HG02840 (cell line): ENCODE data around the gene TMPRSS6.

Experiments used
- ATAC-seq: cut with Tn5 transposase; IDR thresholded peaks from one replicate; pipeline ENCODE4 v1.9.1; 2021; ENCODE audit warnings: mild to moderate bottlenecking, moderate library complexity, moderate number of reproducible peaks; ENCODE audit not compliant: unreplicated experiment, low FRiP score

The TMPRSS6 gene

DNA sequence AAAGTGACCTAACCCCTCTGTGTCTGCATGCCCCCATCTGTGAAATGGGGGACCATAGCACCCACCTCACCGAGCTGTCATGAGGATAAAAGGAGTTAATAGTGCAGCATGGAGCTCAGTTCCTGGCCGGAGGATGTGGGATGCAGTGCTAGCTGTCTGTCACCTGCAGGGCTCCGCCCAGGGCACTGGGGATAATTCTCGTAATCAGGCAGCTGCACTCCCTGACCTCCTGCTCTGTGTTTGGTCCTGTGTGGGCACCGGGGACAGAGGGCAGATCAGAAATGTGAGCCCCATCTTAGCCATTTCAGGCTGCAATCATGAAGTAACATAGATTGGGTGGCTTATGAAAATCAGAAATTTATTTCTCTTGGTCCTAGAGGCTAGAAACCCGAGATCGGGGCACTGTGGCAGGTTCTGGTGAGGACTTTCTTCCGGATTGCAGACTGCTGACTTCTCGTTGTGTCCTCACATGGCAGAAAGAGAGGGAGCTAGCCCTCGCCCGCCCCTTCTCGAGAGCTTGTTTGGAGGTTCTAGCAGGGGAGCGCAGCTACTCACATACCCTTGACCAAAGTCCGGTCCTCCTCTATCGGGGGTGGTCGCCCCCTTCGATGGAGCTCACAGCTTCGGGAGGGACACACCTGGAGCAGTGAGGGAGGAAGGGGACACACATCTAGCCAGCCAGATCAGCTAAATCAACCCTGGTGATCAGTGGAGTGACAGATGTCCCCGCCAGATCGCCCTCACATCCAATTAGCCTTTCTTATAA, 54.7 kb downstream of the TMPRSS6 start:
- no peak for ATAC-seq

DNA sequence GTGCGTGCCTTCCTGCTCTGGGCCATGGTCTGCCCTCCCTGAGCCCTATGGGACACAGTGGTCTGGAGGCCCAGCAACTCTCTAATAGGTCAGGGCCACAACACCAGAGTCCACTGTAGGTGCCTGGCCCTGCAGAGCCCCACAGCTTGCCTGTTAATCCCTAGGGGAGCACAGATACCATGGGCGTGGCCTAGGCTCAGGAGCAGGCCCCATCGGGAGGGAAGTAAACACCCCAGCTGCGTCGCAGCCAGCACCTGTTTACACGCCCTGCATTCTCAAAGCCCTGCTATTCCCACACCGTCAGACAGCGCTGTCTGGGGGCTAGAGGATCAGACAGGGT, 55.5 kb downstream of the TMPRSS6 start:
- ATAC-seq: no peak

DNA sequence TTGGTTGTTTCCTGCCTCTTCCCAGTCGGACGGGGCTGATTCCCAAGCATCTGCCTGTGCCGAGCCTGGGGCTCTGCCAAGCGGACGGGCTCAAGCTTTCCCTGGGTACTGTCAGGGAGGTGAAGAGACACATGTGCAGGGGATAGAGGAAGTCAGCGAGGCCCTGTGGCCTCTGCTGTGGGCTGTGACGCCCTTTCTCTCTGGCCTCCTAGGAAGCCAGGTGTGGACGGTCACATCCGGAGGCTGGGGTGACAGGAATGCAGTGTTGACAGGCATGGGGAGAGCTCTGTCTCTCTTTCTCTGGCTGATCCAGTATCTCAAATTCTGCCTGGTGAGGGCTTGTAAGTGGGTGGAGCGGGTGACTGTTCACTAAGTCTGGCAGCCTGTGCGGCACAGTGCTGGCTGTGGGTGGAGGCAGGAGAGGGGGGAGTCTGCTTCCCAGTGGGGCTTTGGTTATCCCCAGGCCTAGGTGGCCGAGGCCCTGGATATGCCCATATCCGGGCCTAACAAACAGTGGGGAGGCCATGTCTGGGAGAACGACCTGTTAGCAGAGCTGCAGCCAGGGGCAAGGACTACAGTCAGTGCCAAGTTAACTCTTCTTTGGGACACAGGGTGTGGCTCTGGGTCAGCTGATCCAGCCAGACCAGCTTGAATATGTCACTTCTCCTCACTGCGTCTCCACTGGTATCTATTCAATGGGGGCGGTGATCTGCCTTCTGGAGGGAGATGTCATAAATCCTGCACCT, 56.0 kb downstream of the TMPRSS6 start:
- ATAC-seq: no peak

DNA sequence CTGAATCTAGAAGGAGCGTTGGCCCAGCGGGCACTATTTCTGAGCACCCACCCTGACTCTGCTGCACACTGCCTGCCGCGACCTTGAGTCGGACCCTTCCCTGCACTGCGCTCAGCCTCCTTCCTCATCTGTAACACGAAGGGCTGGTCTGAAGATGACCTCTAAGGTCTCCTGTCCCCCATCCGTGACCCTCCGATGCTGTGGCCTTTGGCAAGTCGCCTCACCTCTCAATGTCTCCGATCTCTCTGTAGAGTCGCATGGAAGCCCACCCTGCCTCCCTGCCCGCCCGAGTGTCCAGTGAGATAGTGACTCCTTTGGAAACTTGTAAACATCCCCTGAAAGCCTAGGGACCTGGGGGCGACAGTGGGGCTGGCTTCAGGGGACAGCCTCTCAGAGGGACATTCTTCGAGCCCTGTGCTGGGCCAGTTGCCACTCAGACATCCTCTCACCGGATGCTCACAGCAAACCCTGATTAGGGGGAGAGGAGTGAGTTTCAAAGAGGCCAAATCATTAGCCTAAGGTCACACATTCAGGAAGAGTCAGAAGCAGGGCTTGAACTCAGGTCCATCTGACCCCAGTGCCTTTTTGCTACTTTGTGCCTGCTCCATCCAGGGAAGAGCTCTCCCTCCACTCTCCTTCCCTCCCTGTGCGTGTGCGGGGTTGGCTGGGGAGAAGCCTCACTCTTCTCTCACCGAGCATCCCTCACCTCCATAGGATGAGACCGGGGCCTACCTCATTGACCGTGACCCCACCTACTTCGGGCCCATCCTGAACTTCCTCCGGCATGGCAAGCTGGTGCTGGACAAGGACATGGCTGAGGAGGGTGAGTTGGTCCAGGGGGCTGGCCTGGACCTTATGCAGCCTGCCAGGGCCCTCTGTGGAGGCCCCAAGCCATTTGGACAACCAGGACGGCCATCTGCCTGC, 56.9 kb downstream of the TMPRSS6 start:
- no peak for ATAC-seq

DNA sequence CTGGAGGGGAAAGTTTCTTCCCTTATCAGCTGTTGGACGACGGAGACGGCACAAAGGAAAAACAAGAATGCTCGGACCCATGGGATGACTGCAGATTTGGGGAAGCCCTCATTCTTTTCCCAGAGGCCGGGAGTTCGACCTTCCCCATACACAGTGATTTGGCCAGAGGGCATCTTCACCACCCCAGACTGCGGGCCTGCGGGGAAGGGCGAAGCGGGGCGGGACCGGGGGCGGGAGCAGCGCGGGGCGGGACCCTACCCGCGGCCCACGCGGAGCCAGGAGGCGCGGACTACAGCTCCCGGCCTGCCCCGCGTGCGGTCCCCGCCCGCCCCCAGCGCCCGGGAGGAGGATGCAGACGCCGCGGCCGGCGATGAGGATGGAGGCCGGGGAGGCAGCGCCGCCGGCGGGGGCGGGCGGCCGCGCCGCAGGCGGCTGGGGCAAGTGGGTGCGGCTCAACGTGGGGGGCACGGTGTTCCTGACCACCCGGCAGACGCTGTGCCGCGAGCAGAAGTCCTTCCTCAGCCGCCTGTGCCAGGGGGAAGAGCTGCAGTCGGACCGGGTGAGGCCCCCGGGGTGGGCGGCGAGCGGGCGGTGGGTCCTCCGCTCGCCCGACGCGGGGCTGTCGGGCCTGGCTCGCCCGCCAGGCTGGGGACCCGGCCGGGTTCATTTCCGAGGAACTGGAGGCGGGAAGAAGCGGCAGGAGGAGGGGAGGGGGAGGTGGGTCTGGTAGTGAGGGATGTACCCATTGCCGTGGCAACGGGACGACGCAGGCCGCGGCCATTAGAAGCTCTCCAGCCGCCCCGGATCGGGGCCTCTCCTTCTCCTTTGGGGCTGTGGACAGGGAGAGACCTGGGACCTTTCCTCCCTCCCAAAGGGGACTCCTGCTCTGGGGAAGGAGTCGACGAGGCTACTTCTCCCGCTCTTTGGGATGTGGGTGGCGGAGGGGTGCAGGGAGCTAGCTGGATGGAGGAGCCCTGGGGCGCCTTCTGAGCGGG, 57.8 kb downstream of the TMPRSS6 start, which contains the start of gene KCTD17:
Gene KCTD17, plus strand, starts transcription at position 352 of the 995 bp plus-strand sequence. Its CDS starts 19 bp downstream, at position 371.
- no peak for ATAC-seq

DNA sequence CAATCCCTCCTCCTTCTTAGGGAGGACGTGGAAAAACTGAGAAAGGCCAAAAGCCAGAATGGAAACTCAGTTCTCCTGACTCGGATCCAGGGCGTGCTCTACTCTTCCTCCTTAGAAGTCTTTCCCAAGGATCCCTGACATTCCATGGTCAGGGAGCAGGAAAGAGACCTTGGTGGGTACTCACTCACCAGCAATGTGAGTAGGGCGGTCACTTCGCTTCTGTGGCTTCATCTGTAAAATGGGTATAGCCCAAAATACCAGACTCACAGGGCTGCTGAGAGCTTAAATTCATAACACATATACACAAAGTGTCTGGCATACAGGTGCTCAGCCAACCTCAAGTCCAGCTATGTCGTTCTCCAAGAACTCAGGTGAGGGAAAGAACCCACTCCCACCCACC, 58.6 kb downstream of the TMPRSS6 start:
- ATAC-seq: no peak

DNA sequence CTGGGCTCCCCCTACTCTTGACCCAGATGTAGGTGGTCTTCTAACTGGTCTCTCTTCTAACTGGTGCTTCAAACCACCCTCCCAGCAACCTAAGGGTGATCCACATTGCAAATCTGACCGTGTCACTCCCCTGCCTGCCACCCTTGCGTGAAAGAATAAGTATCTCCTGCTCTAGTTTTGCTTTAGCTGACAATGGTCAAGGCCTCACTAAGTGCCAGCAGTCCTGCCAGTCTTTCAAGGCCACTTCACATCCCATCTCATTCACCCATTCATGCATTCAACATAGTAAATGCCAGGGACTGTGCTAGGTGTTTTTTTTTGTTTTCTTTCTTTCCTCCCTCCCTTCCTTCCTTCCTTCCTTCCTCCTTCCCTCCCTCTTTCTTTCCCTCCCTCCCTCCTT, 60.3 kb downstream of the TMPRSS6 start:
- ATAC-seq: no peak

DNA sequence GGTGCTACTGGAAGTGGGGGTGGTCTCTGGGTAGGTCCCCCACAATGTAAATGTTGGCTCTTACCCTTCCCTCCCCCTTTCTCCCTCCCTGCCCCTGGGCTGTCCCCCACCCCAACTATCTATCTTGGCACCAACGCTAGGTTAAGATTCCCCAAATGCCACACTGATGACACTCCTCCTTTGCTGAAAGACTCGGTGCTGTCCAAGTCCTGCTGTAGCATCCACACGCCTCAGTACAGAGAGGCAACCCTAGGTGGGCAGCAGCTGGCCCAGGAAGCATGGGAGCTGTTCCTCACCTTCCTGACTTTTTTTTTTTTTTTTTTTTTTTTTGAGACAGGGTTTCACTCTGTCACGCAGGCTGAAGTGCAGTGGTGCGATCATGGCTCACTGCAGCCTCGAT, 61.4 kb downstream of the TMPRSS6 start:
- ATAC-seq: no peak

DNA sequence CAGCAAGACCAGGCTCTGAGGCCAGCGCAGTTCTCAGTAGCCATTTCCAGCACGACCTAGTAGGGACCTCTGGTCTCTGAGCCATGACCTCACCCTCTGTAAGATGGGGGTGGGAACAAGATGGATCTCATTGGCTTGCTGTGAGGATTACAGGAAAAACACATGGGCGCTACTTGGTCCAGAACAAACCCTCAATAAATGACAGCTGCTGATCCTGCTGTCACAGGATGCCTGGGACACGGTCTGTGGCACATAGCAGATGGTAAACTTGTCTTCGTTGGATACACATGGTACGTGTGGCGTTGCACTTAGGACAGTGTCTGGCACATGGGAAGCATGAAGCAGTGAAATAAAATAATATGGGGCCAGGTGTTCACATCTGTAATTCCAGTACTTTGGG, 62.5 kb downstream of the TMPRSS6 start:
- no peak for ATAC-seq

DNA sequence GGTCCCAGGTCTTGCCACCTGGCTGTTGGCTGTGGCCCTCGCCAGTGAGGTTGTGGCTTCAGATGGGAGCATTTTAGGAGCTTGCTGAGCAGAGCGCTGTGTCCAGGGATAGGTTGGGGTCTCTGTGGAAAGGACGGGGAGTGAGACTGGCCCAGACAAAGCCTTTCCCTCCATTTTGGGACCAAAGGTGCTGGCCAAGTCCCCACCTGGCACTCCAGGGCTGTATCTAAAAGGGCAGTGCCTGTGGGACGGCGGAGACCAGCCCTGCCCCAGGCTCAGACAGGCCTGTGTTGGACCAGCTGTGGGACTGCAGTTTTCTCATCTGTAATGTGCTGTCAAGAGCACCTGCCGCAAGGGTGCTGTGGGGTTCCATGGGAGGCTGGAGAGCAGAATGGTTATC, 62.9 kb downstream of the TMPRSS6 start:
- ATAC-seq: no peak

DNA sequence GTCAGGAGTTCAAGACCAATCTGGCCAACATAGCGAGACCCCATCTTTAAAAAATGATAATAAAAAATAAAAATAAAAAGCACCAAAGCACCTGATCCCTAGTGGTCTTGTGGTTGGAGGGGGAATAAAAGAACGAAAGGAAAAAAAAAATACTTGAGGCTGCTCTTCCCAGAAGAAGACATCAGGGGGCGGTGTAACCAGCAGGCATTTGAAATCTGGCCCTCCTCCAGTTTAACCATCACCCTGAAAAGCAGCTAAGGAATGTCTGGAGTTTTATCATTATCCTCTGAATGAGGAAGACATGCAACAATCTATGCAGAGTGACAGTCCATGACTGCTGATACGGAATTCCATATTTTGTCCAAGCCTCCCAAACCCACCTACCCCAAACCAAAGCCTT, 63.6 kb downstream of the TMPRSS6 start:
- no peak for ATAC-seq

DNA sequence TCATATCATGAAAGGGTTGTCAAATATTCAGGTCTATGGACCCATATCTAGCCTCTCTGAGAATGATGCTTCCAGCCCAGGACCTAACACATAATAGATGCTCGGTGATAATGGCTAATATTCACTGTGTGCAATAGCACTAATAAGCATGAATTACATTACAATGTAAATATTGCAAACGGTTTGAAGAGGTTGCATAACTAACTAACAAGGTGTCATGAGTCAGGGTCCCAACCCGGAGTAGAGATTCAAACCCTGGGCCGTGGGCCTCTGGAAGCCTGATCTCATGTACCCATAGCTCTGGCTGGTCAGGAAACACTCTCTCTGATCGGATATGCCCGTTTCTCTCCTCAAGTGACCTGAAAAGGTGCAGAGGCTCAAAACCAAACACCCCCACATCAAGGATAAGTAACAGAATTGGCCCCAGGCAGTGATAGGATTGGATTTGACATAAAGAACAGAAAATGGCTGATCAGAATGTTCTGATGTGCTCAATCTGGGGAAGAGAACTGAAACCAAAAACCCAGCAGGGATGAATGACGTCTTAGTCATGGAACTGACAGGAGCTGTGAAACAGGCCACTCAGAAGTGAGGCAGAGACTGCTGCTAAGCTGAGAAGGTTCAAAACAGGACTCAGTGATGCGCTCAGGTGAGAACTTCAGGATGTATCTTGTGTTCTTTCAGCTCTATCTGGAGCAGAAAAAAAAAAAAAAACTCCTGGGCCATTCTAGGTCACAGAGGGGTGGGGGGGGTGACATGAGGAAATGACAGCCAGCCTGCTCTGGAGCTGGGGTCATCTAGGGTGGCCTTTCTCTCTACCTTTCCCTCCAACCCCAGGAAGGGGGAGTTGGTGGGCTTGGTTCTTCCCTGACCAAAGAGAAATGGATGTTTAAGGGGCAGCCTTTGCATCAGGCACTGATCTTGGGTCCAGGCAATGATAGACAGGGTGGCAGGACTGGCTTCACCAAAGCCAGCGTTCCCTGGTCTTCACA, 64.6 kb downstream of the TMPRSS6 start:
- no peak for ATAC-seq

DNA sequence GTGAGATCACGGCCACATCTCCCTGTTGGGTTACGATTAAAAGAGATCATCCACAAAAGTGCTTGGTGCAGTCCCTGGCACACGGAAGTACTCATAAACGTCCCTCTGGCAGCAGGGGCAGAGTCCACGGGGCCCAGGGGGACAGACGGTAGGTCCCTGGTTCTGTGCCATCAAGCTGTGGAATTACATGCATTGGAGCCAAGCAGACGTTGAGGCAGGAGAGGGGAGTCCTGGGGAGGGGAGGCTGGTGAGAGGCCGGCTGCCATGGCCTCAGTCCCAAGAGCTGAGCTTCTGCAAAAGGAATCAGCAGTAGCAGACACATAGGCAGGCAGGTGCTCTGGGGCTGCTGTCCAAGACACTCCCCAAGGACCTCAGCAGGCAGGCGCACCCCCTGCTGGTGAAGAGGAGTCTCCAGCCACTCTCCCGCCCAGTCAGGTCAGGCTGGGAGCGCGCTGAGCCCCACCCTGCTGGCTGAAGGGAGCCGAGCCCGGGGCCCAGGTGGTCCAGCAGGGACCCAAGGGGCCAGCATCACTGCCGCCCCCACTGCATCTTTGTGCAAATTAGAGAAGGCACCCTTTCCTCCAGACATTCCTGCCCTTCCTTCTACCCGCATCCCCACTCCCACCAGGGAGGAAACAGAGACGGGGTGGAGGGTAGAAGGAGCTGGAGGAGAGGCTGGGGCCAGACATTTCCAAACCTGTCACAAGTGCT, 65.5 kb downstream of the TMPRSS6 start:
- no peak for ATAC-seq

DNA sequence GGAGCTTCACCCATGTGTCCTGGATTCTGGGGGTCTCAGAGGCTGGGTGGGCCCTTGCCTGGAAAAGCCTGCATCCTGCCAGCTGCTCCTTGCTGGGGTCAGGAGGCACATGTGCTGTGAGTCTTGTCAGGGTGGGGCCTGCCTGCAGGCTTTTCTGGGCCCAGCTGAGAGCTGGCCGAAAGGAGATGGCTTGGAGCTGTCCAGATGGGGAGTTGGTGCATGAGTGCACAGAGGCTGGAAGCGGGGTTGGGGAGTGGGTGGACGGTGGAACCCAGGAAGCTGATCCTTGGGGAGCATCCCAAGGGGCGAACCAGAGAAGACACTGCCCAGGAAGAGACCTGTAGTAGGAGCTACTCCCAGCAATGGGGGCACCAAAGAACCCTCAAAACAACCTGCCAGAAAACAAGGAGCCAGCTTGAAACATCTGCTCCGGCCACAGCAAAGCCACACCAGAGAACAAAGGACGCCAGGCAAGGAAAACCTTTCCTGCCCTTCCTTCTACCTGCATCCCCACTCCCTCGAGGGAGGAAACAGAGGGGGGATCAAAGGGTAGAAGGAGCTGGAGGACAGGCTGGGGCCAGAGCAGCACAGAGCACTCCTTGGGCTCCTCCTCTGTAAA, 66.2 kb downstream of the TMPRSS6 start:
- ATAC-seq: no peak

DNA sequence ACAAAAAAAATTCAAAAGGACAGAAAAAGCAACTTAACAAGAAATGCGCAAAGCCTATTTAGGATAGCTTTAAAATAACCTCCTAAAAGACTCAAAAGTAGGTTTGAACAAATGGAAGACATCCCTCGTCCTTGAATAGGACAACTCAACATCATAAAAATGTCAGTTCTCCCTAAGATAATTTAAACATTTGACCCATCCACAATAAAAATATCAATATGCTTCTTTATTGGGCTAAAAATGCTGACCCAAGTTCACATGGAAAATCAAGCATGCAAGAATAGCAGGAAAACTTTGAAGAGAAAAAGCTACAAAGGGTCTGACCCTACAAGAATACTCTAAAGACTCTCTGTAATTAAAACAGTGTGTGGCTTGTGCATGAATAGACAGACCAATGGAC, 70.0 kb downstream of the TMPRSS6 start:
- ATAC-seq: no peak

DNA sequence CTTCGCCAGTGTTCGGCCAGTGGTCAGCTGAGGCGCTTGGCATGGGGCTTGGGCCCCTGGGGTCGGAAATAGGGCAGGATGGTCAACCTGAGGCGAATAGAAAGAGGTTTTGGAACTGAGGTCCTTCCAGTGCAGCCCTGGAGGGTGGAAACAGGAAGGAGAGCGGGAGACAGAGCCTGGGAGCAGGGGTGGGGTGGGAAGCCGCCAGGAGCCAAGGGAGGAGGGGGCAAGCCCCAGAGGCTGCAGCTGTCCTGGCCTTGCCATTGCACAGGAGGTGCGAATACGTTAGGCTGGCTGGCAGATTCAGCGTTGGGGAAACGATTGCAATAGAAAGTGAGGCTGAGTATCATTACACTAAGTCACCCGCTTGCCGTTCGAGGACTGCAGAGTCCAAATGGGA, 71.8 kb downstream of the TMPRSS6 start:
- ATAC-seq: no peak

DNA sequence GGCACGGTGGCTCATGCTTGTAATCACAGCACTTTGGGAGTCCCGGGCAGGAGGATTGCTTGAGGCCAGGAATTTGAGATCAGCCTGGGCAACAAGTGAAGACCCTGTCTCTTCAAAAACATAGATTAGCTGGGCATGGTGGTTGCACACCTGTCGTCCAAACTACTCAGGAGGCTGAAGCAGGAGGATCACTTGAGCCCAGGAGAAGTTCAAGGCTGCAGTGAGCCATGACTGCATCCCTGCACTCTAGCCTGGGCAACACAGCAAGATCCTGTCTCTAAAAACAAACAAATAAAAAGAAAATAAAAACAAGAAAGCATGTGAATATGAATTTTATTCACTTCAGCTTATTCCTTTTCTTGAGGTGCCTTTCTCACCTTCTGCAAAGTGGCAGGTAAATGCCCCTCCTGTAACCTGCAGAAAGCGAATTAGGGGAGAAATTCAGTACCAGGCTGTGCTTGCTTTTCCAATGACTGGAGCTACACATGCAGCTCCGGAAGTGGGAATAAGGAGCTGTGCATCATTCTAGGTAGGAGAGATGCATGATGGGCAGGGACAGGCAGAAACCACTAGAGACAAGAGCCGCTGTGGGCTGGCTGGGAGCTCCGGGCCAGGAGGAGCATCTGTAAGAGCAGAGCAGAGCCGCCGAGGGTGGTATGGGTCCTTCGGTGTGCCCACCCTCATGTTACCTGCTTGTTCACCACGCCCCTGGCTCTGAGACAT, 72.7 kb downstream of the TMPRSS6 start:
- no peak for ATAC-seq
